GM19395 (cell line): ENCODE results near the gene ZNF442.
"Not testable (repeated sequence)": the region's sequence is repeated elsewhere in the genome, so short reads cannot be mapped to it uniquely, and the experiment has no call there.

Experiments
- ATAC-seq: cut with Tn5 transposase; IDR thresholded peaks from one replicate; pipeline ENCODE4 v1.9.1; 2021; ENCODE audit warnings: mild to moderate bottlenecking, moderate library complexity; ENCODE audit not compliant: unreplicated experiment

ZNF442 gene

DNA sequence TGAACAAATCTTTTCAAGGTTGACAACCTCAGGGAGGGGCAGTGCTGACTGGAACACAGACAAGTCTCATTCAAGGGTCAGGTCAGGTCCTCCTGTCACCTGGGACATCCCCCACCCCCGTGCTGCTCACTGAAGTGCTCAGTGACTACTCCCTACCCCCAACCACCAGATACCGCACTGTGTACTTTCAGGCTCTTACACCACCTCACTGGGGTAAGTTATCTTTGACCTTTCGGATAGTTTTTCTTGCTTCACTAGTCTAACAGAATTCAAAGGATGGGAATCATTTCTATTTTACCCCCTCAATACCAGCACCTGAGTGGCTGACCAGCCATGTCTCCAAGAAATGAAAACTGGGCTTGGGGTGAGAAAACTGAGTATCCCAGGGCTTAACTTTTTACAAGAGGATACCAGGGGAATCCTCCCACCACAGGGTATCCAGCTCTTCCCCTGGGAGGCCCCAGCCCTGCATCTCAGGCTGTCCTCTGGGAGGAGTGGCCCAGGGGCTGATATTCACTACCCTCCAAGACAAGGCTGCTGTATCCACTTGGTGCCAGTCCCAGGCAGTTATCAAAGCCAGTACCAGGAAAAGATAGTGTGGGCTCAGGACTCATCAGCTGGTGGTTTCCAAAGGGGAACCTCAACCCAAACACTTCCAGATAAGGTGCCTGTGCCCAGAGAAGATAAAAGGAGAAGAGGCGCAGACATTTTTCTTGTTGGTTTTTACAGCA lies 34.1 kb downstream of the ZNF442 start:
- ATAC-seq = no peak

DNA sequence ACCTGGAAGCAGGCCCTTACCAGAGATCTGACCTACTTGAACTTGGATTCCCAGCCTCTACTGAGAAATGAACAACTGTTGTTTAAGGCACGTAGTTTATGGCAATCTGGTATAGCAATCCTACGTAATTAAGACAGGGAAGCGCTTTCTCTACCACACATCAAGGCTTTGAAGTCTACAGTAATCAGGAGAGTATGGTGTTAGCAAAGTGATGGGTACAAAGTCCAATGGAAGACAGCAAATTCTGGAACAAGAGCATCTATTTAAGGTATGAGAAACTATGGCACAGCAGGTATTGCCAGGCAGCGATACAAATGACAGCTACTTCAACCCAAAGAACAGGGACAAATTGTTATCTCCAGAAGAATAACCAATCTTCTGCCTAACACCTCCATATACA lies 35.1 kb downstream of the ZNF442 start:
- ATAC-seq = no peak

DNA sequence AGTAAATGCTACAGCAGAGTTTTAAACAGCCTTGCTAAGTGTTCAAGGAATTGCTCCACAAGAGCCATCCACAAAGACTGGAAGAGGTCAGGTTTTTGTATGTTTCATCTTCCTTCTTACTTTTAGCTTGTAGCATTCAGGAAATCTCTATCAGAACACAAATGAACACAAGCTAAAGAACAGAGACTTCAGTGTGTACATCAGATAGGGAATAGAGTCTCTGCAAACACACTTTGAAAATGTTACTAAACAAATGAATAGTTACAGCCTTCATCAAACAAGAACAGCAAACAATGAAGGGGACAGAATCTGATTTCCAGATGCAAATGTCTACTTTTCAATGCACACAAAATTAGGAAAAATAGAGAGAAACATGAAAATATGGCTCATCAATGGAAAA lies 39.8 kb downstream of the ZNF442 start:
- ATAC-seq = no peak

DNA sequence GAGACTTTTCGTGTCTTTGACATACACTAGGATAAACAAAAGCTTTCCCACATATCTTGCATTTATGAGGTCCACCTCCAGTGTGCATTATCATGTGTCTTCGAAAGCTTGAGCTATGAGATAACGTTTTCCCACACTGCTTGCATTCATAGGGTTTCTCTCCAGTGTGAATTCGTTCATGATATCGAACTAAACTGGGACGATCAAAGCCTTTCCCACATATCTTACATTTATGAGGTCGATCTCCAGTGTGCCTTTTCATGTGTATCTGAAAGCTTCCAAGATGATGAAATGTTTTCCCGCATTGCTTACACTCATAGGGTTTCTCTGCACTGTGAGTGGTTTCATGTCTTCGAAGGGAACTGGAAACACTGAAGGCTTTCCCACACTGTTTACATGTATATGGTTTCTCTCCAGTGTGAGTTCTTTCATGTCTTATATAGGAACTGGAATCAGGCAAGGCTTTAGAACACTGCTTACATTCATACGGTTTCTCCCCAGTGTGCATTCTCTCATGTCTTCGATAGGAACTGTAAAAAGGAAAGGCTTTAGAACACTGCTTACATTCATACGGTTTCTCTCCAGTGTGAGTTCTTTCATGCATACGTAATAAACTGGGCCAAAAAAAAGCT lies 46.6 kb downstream of the ZNF442 start:
- ATAC-seq = no peak

DNA sequence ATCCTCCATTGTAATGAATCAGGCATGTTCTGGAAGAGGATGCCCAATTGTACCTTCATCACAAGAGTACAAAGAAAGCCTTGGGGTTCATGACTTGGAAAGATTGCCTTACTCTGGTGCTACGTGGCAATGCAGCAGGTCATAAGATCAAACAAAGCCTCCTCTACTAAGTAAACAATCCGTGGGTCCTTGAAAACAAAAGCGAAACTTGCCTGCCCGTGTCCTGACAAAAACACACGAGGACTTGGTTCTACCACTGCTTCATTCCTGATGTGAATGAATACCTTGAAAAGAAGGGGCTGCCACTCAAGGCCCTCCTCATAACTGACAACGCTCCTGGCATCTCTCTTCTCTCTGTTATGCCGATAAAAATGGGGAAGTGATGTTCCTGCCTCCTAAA lies 50.9 kb downstream of the ZNF442 start:
- ATAC-seq = no peak

DNA sequence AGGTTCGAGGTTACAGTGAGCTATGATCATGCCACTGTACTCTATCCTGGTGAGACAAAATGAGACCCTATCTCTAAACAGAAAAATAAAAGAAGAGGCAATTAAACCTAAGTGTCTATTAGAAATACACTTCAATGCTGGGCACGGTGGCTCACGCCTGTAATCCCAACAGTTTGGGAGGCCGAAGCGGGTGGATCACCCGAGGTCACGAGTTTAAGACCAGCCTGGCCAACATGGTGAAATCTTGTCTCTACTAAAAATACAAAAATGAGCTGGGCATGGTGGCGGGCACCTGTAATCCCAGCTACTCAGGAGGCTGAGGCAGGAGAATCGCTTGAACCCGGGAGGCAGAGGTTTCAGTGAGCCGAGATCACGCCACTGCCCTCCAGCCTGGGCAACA lies 56.6 kb downstream of the ZNF442 start:
- not testable (repeated sequence) for ATAC-seq
